Activated naive CD4-positive, alpha-beta T cell treated with anti-CD3 and anti-CD28 coated beads for 36 hours (primary cell): ENCODE data around the gene RTL1. TPM values are rescaled to one million over a fixed set of nuclear protein-coding genes. Genes with fewer than 3 reads are reported as not detected.

Experiments
- CTCF ChIA-PET: fragments of 350-600 bp; sonication (Branson Sonifier 250); formaldehyde crosslinking; loops from one replicate; lab custom pipeline; 2021; ENCODE audit warnings: antibody characterized with exemption; lab: Charles Lee
- DNase-seq: peaks from one replicate; pipeline ENCODE4 v3.0.0-alpha.2; 2020
- H3K27ac Mint-ChIP-seq: one replicate; pipeline ENCODE4 v1.8.0; 2021; ENCODE audit warnings: mild to moderate bottlenecking, mixed read lengths
- H3K27me3 Mint-ChIP-seq: one replicate; pipeline ENCODE4 v1.8.0; 2021; ENCODE audit warnings: low read depth, mixed read lengths
- H3K36me3 Mint-ChIP-seq: one replicate; pipeline ENCODE4 v1.8.0; 2021; ENCODE audit warnings: low read depth, mixed read lengths
- H3K4me1 Mint-ChIP-seq: one replicate; pipeline ENCODE4 v1.8.0; 2021; ENCODE audit warnings: low read depth, mixed read lengths
- H3K4me3 Mint-ChIP-seq: one replicate; pipeline ENCODE4 v1.8.0; 2021; ENCODE audit warnings: mild to moderate bottlenecking, moderate library complexity, mixed read lengths
- H3K9me3 Mint-ChIP-seq: one replicate; pipeline ENCODE4 v1.8.0; 2021; ENCODE audit warnings: mixed read lengths
- intact Hi-C: fragments of 100-400 bp; cut with micrococcal nuclease; formaldehyde crosslinking; loops from one replicate; pipeline ENCODE4 v1.15.1; 2023
- total RNA-seq, 2 experiments: library from RNA; stranded (reverse); gene quantifications; one replicate each; pipeline ENCODE4 v1.2.3, GENCODE V29; 2021

RTL1 gene
- total RNA-seq, result not detected

DNA sequence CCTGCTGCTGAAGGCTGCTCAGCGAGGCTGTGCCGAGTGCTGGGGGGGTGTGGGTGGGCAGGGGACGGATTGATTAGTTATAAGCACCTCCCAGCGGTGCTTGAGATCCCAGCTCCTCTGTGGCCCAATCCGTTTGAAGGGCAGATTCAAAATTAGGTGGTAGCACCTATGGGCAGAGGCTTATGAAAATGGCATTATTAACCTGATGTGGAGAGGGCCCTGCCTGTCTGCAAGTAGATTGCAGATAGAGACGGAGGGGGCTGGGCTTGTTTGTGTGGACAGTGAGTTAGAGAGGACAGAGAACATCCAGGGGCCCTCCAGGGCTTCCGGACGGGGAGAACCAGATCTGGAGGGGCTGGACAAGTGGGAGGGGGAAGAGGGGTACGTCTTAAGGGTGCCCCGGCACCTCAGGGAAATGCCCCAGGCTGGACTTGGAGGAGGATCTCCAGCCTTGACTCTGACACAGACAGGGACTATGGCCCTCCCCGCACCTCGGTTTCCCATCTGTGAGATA, at the start of gene RTL1:
Gene RTL1, minus strand, starts transcription at position 51 of the 514 bp plus-strand sequence. CDS start 18,934 bp downstream, outside the sequence.
- Mint-ChIP-seq H3K27me3 (peaks cover 51% of the 10 kb centered on the region), H3K36me3 (no peaks in the 10 kb centered on the region), H3K9me3 (no peaks in the 10 kb centered on the region), H3K4me3 (no peak within 1 kb of the TSS), H3K4me1 (no peaks in the 10 kb centered on the region), H3K27ac (no peak within 1 kb of the TSS)
- no peak for DNase-seq
- intact Hi-C loops, result no loop called here
- CTCF ChIA-PET, result interaction anchor here (0.6 to 0.7 kb wide), 2 partner anchors 308 to 1105 kb away, joined by 3 read pairs; no protein-coding TSS in a partner anchor

DNA sequence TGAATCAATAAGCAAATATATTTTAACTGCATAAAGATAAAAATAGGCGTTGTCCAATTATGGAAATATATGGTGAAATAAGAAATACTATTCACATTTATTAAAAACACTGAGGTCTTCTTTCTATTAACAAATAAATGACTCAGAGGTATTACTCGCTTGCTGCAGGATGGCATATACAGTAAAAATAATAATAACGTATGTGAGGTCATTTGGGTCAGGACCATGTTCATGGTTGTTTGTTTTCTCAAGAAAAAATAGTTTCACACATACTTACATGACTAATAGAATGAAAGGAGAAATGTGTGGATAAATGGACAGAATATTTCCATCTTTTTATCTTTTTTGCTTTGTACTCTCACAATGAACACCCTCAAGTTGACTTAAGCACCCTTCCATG, 46.5 kb upstream of the RTL1 start:
- Mint-ChIP-seq H3K4me1 (no peaks in the 10 kb centered on the region), H3K36me3 (no peaks in the 10 kb centered on the region), H3K27ac (no peak overlapping the region), H3K27me3 (peaks cover 6% of the 10 kb centered on the region), H3K4me3 (no peak overlapping the region), H3K9me3 (no peaks in the 10 kb centered on the region)
- intact Hi-C loops, result no loop called here
- CTCF ChIA-PET, result interaction anchor here (0.6 kb wide), 1 partner anchor 386 kb away, joined by 4 read pairs; no protein-coding TSS in a partner anchor
- DNase-seq, result no peak

DNA sequence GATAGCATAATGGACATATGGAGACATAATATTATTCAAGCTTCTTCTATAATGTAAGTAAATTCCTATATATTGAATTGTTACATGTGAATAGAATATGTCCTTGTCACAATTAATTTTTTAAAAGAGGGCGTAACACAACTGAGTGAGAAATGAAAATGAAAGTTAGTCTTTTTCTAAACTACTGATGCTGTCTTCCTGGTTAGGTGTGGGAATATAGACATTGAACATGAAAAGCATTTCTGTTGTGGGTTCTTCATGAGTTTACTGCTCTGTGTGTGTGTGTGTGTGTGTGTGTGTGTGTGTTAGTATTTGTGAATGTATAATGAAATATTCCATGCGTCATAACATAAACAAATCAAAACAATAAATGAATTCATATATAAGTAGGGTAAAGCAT, 40.5 kb upstream of the RTL1 start:
- H3K4me3 Mint-ChIP-seq, result no peak overlapping the region

DNA sequence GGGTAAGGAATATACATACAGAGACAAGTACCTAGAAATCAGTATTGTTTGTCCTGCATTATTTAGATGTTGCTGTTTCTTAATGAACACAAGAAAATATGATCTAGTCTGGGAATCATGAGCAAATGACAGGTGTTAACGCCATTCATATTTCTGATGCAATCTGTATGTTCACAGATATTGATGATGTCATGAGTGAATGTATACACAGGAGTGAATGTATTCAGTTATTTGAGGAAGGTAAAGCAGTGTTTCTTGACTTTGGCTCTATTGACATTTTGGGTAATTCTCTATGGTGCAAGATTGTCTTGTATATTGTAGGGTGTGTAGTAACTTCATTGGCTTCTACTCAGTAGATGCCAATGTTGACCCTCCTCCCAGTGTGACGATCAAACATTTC, 26.7 kb upstream of the RTL1 start:
- peaks cover 4% of the 10 kb centered on the region for H3K9me3 Mint-ChIP-seq
- CTCF ChIA-PET, result no interaction called here
- peaks cover 9% of the 10 kb centered on the region for H3K27me3 Mint-ChIP-seq
- H3K4me1 Mint-ChIP-seq, result no peaks in the 10 kb centered on the region
- intact Hi-C loops, result no loop called here
- no peak overlapping the region for H3K27ac Mint-ChIP-seq
- DNase-seq, result no peak
- H3K4me3 Mint-ChIP-seq, result no peak overlapping the region
- H3K36me3 Mint-ChIP-seq, result no peaks in the 10 kb centered on the region

More for the DNA sequence above, 40.5 kb upstream of the RTL1 start:
- DNase-seq, result no peak
- CTCF ChIA-PET, result no interaction called here
- Mint-ChIP-seq H3K4me1 (peaks cover 2% of the 10 kb centered on the region), H3K27me3 (peaks cover 3% of the 10 kb centered on the region), H3K27ac (no peak overlapping the region), H3K9me3 (no peaks in the 10 kb centered on the region), H3K36me3 (no peaks in the 10 kb centered on the region)
- intact Hi-C loops, result no loop called here

DNA sequence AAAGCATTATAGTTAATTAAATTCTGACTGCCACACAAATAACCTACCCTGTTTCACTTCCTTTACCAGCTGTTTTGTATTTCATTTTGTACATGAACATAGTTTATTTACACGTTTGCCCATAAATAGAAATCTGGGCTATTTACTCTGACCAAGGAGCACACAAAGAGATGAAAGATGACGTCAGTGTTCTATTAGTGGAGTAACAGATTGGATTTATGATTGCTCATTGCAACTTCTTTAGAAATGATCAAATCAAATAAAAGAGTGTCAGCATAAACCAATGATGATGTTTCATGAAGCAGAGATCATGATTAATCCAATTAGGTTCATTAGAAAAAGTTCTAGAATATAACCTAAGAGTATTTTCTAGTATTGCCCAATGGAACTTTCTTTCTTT, 12.0 kb upstream of the RTL1 start:
- H3K9me3 Mint-ChIP-seq, result no peaks in the 10 kb centered on the region
- no peaks in the 10 kb centered on the region for H3K4me1 Mint-ChIP-seq
- no peak overlapping the region for H3K27ac Mint-ChIP-seq
- DNase-seq, result no peak
- peaks cover 13% of the 10 kb centered on the region for H3K27me3 Mint-ChIP-seq
- intact Hi-C loops, result no loop called here
- H3K4me3 Mint-ChIP-seq, result no peak overlapping the region
- no peaks in the 10 kb centered on the region for H3K36me3 Mint-ChIP-seq
- CTCF ChIA-PET, result interaction anchor here (0.8 kb wide), 1 partner anchor 8 kb away, joined by 4 read pairs; no protein-coding TSS in a partner anchor

DNA sequence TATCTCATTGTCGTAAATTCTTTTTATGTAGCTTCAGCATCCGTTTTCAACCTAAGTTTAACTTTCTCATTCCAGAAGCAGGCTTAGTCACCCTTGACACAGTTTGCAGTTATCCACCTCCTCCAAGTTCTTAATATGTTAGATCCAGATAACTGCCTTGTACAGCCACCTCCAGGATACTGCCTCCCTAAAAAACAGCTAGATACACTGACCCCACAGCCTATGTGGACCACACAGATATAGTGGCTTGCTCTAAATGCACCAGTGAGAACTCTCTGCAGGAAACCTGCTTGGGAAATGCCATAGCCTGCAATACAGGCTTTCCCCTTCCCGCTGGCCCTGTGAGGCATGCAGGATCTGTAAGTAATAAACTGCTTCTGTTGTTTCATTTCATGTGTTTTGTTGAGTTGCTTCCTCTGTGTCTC, 11.1 kb upstream of the RTL1 start:
- no peaks in the 10 kb centered on the region for H3K4me1 Mint-ChIP-seq
- no peak for DNase-seq
- CTCF ChIA-PET, result interaction anchor here (0.6 kb wide), 1 partner anchor 64 kb away, joined by 3 read pairs; no protein-coding TSS in a partner anchor
- no peaks in the 10 kb centered on the region for H3K9me3 Mint-ChIP-seq
- H3K36me3 Mint-ChIP-seq, result no peaks in the 10 kb centered on the region
- H3K27me3 Mint-ChIP-seq, result peaks cover 13% of the 10 kb centered on the region
- no peak overlapping the region for H3K27ac Mint-ChIP-seq
- intact Hi-C loops, result no loop called here
- H3K4me3 Mint-ChIP-seq, result no peak overlapping the region

DNA sequence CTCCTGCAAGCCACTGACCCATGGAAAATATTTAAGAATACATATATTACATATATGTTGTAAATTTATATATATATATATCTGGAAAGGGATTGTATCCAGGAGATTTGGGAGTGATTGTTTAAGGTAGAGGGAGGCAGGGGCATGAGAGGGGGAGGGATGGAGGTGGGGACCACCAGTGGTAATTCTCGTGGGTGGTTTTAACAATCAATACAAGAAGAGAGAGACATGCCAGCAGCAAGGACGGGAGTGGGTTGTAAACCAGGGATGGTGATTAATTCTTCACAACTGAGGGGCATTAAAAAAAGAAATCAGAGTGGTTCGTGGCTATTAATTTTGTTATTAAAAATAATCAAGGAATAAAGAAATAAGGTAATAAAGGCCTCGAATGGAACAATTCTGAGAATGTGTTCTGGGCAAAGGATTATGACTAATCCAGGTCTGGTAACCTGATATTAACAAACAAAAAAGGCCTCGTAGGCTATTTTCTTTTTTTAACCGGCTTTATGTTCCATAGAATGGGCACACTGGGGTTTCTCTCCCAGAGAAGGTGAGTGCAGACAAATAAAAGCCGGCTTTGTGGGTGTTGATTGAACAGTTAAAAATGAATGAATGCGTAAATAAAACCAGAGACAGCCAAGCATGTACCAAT, 8.3 kb upstream of the RTL1 start:
- CTCF ChIA-PET, result no interaction called here
- no peak for DNase-seq
- no peak overlapping the region for H3K4me3 Mint-ChIP-seq

DNA sequence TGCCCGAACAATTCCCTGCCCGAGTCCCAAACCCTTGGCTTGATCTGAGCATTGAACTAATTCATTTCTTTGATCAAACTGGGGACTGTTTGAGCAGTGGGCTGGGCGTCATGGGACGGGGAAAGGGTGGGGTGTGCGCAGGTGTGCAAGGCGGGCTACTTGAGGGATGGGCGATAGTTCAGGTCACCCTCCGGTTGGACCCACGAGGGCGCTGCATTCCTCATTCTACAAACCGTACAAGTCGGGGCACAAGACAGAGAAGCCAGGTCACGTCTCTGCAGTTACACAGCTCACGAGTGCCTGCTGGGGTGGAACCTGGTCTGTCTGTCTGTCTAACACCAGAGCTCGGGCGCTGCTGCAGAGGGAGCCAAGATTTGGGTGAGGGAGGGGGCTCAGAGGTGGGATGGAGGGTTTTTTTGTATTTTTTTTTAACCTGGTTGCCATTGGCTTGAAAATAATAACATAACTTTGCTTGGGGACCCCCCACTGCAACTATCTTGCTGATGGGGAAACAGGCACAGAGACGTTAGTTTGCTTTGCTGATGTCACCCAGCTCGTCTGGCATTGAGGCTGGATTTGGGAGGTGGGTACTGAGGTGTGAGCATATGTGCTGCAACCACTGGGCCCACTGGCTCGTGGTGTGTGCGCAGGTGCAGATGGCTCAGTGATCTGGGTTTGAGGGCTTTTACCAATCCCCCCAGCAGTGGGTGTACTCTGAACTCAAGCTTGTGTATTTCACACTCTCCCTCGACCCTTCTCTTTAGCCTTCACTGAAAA, 7.6 kb upstream of the RTL1 start:
- Mint-ChIP-seq H3K27me3 (peaks cover 13% of the 10 kb centered on the region), H3K36me3 (no peaks in the 10 kb centered on the region), H3K4me1 (no peaks in the 10 kb centered on the region), H3K27ac (no peak overlapping the region), H3K9me3 (no peaks in the 10 kb centered on the region), H3K4me3 (no peak overlapping the region)
- CTCF ChIA-PET, result no interaction called here
- intact Hi-C loops, result no loop called here
- DNase-seq, result no peak

More for the DNA sequence above, 8.3 kb upstream of the RTL1 start:
- no peak overlapping the region for H3K27ac Mint-ChIP-seq
- H3K27me3 Mint-ChIP-seq, result peaks cover 13% of the 10 kb centered on the region
- intact Hi-C loops, result no loop called here
- H3K9me3 Mint-ChIP-seq, result no peaks in the 10 kb centered on the region
- no peaks in the 10 kb centered on the region for H3K4me1 Mint-ChIP-seq
- no peaks in the 10 kb centered on the region for H3K36me3 Mint-ChIP-seq

DNA sequence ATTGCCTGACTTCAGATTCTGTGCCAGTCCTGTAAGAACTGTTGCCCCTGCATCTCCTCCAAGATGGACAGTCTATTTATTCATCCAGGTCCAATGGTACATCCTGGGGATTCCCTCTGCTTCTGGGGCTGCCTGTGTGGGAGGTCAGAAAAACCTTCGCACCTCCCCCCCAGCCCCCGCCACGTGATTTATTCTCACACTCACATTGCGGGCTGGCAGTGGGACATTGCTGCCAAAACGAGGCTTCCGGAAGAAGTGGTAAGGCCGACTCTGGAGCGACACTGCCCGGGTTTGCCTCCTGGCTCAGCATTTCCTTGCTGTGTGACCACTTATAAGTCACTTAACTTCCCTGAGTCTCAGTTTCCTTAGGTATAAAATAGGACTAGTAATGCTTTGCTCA, 5.9 kb upstream of the RTL1 start:
- intact Hi-C loops, result loop anchor here (5.0 kb wide), 1 partner anchor 328 kb away; no protein-coding TSS in a partner anchor
- no peak for DNase-seq
- H3K36me3 Mint-ChIP-seq, result no peaks in the 10 kb centered on the region
- H3K9me3 Mint-ChIP-seq, result no peaks in the 10 kb centered on the region
- CTCF ChIA-PET, result no interaction called here
- H3K27me3 Mint-ChIP-seq, result peaks cover 16% of the 10 kb centered on the region
- no peak overlapping the region for H3K4me3 Mint-ChIP-seq
- H3K4me1 Mint-ChIP-seq, result no peaks in the 10 kb centered on the region
- H3K27ac Mint-ChIP-seq, result no peak overlapping the region

DNA sequence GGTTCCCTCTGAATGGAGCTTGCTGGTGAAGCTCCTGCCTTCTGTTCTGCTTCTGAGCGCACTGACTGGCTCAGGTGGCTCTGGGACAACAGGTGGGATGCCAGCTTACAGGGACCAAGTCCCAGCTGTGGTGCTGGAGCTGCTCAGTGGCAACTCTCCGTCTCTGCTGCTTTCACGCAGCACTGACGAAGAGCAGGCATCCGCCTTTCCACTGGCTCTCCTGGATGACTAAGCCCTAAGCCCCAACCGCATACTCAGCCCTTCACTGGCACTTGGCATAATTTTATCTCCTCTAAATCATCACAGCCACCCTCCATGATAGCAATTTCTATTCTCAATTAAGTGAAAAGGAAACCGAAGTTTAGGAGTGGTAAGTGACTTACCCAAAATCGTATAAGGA, 3.7 kb upstream of the RTL1 start:
- Mint-ChIP-seq H3K9me3 (no peaks in the 10 kb centered on the region), H3K27ac (no peak overlapping the region), H3K4me3 (no peak overlapping the region), H3K4me1 (no peaks in the 10 kb centered on the region), H3K36me3 (no peaks in the 10 kb centered on the region), H3K27me3 (peaks cover 28% of the 10 kb centered on the region)
- no peak for DNase-seq
- CTCF ChIA-PET, result interaction anchor here (0.5 to 0.7 kb wide), 3 partner anchors 8 to 697 kb away, joined by 3 to 4 read pairs (median 3); no protein-coding TSS in a partner anchor
- intact Hi-C loops, result loop anchor here (2.0 to 5.0 kb wide), 2 partner anchors 330 to 722 kb away; no protein-coding TSS in a partner anchor

DNA sequence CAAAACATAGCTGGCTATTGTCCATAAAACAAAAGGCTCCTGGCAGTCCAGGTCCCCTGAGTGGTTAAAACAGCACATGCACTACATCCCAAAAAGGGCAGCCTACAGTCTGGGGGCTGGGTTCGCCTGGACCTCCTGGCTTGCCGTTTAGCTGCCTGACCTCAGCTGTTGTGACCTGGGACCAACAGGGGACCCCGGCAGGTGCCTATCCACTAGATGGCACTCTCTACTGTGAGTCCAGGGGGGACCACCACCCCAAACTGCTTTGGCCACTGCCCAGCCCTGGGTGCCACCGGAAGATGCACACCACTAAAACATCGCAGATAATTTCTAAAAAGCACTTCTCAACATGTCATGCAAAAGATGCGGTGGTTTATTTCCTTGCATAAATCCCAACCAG, 2.9 kb upstream of the RTL1 start:
- Mint-ChIP-seq H3K4me1 (no peaks in the 10 kb centered on the region), H3K36me3 (no peaks in the 10 kb centered on the region), H3K27ac (no peak overlapping the region), H3K27me3 (peaks cover 33% of the 10 kb centered on the region), H3K9me3 (no peaks in the 10 kb centered on the region), H3K4me3 (no peak overlapping the region)
- DNase-seq, result no peak
- CTCF ChIA-PET, result interaction anchor here (0.8 kb wide), 1 partner anchor 761 kb away, joined by 3 read pairs; no protein-coding TSS in a partner anchor
- intact Hi-C loops, result loop anchor here (2.0 to 5.0 kb wide), 2 partner anchors 331 to 722 kb away; no protein-coding TSS in a partner anchor

DNA sequence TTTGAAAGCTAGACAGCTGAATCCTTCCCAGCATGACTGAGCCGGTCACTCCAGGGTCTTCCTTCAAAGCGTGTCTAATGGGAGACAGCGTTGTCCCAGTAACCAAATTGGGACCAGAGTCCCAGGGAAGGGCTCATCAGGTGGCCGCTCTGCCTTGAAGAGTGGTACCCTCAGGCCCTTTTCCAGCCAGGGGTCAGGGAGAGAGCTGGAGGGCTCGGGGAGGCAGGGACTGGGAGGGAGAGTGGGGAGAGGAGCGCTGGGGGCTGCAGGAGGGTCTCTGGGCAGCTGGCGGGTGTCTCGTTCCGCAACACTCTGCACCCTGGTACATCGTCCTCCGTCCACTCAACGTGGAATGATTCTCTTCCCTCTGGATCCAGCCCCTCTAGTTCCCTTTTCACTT, 1.6 kb upstream of the RTL1 start:
- Mint-ChIP-seq H3K9me3 (no peaks in the 10 kb centered on the region), H3K4me1 (no peaks in the 10 kb centered on the region), H3K4me3 (no peak overlapping the region), H3K27ac (no peak overlapping the region), H3K36me3 (no peaks in the 10 kb centered on the region), H3K27me3 (peaks cover 38% of the 10 kb centered on the region)
- DNase-seq, result no peak
- intact Hi-C loops, result loop anchor here (5.0 kb wide), 1 partner anchor 332 kb away; no protein-coding TSS in a partner anchor
- CTCF ChIA-PET, result no interaction called here
